Neural progenitor cell (in vitro differentiated cells): Measurements from ENCODE around the gene LPIN1.

Experiments
- CTCF ChIP-seq: fragments of 200-600 bp; sonication (generic); IDR thresholded peaks from 2 replicates; pipeline ENCODE4 v1.5.1; 2017; ENCODE audit warnings: antibody characterized with exemption, mild to moderate bottlenecking
- EZH2 ChIP-seq: fragments of 200-600 bp; sonication (generic); IDR thresholded peaks from 2 replicates; pipeline ENCODE4 v1.6.1; 2017; ENCODE audit warnings: antibody characterized with exemption, mild to moderate bottlenecking, moderate library complexity
- EZH2phosphoT487 ChIP-seq: fragments of 200-600 bp; sonication (generic); IDR thresholded peaks from 2 replicates; pipeline ENCODE4 v1.6.1; 2017; ENCODE audit warnings: antibody characterized with exemption

GRCh38 chr2:11723061-11723371, 23.4 kb upstream of the LPIN1 start:
- TF ChIP-seq CTCF (no peak), EZH2phosphoT487 (no peak), EZH2 (no peak)
